Measurements from ENCODE around the gene CD83.

CD83 gene

DNA sequence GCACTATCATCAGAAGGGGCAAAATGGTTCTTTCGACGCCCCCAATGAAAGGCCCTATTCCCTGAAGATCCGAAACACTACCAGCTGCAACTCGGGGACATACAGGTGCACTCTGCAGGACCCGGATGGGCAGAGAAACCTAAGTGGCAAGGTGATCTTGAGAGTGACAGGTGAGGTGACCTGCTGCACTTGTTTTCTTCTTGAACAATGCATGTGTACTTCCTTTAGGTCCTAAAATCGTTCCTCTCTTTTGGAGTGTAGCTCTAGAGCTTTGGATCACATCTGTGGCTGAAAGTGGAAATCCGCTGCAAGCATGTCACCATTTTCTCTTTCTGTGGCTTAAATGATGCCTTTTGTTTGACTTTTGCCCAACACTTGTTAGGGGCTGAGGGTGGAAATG is 14.0 kb downstream of the CD83 start:
- Histone ChIP-seq H2AFZ (ENCODE audit: low read length) (no peak overlapping the region), H3K4me2 (ENCODE audit: low read depth, low read length) (no peak overlapping the region), H3K4me1 (ENCODE audit: low read length) (no peaks in the 10 kb centered on the region), H3K9me2 (replicated peaks; ENCODE audit: insufficient read depth, low read length) (no peaks in the 10 kb centered on the region), H3K4me3 (ENCODE audit: low read length) (no peak overlapping the region), H3K27ac (ENCODE audit: low read length) (no peak overlapping the region), H3K27me3 (replicated peaks; ENCODE audit: insufficient read depth, low read length) (no peaks in the 10 kb centered on the region), H3F3A (ENCODE audit: insufficient read depth, low read length) (no peaks in the 10 kb centered on the region), H3K79me2 (ENCODE audit: low read length) (no peaks in the 10 kb centered on the region), H3K9me3 (replicated peaks; ENCODE audit: insufficient read depth, low read length) (no peaks in the 10 kb centered on the region), H4K20me1 (ENCODE audit: insufficient read depth, low read length) (no peaks in the 10 kb centered on the region), H3K9ac (ENCODE audit: low read length) (no peak overlapping the region), H3K36me3 (replicated peaks; ENCODE audit: insufficient read depth, low read length) (no peaks in the 10 kb centered on the region)
- DNase-seq = no peak
- TF ChIP-seq, protein P1, sequence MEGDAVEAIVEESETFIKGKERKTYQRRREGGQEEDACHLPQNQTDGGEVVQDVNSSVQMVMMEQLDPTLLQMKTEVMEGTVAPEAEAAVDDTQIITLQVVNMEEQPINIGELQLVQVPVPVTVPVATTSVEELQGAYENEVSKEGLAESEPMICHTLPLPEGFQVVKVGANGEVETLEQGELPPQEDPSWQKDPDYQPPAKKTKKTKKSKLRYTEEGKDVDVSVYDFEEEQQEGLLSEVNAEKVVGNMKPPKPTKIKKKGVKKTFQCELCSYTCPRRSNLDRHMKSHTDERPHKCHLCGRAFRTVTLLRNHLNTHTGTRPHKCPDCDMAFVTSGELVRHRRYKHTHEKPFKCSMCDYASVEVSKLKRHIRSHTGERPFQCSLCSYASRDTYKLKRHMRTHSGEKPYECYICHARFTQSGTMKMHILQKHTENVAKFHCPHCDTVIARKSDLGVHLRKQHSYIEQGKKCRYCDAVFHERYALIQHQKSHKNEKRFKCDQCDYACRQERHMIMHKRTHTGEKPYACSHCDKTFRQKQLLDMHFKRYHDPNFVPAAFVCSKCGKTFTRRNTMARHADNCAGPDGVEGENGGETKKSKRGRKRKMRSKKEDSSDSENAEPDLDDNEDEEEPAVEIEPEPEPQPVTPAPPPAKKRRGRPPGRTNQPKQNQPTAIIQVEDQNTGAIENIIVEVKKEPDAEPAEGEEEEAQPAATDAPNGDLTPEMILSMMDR (IDR thresholded peaks at IDR 0.05; ENCODE audit: low read length) = no peak
- TF ChIP-seq EZH2 (optimal IDR thresholded peaks at IDR 0.05; ENCODE audit: low read depth, low read length) = no peak
- TF ChIP-seq EZH2phosphoT487 (IDR thresholded peaks at IDR 0.05; ENCODE audit: low read length) = no peak

- Histone ChIP-seq H3K9me2 (replicated peaks; ENCODE audit: insufficient read depth, low read length) (no peaks in the 10 kb centered on the region), H3F3A (ENCODE audit: insufficient read depth, low read length) (no peaks in the 10 kb centered on the region), H3K36me3 (replicated peaks; ENCODE audit: insufficient read depth, low read length) (no peaks in the 10 kb centered on the region), H3K9ac (ENCODE audit: low read length) (no peak overlapping the region), H3K4me3 (ENCODE audit: low read length) (no peak overlapping the region), H3K9me3 (replicated peaks; ENCODE audit: insufficient read depth, low read length) (no peaks in the 10 kb centered on the region), H3K27me3 (replicated peaks; ENCODE audit: insufficient read depth, low read length) (no peaks in the 10 kb centered on the region), H3K79me2 (ENCODE audit: low read length) (no peaks in the 10 kb centered on the region), H3K4me2 (ENCODE audit: low read depth, low read length) (no peak overlapping the region), H3K27ac (ENCODE audit: low read length) (no peak overlapping the region), H2AFZ (ENCODE audit: low read length) (no peak overlapping the region), H3K4me1 (ENCODE audit: low read length) (no peaks in the 10 kb centered on the region), H4K20me1 (ENCODE audit: insufficient read depth, low read length) (no peaks in the 10 kb centered on the region)
- no peak for TF ChIP-seq EZH2phosphoT487 (IDR thresholded peaks at IDR 0.05; ENCODE audit: low read length)
- TF ChIP-seq, protein P1 (IDR thresholded peaks at IDR 0.05; ENCODE audit: low read length) = no peak
- no peak for TF ChIP-seq EZH2 (optimal IDR thresholded peaks at IDR 0.05; ENCODE audit: low read depth, low read length)
- DNase-seq = no peak
Observed at GRCh38 chr6:14132244-14132920, 14.8 kb downstream of the CD83 start.

- Histone ChIP-seq H3K9ac (ENCODE audit: low read length) (no peak overlapping the region), H3K4me2 (ENCODE audit: low read depth, low read length) (no peak overlapping the region), H3K9me3 (replicated peaks; ENCODE audit: insufficient read depth, low read length) (no peaks in the 10 kb centered on the region), H3K4me1 (ENCODE audit: low read length) (no peaks in the 10 kb centered on the region), H3K27ac (ENCODE audit: low read length) (no peak overlapping the region), H3K36me3 (replicated peaks; ENCODE audit: insufficient read depth, low read length) (no peaks in the 10 kb centered on the region), H3K79me2 (ENCODE audit: low read length) (no peaks in the 10 kb centered on the region), H2AFZ (ENCODE audit: low read length) (no peak overlapping the region), H3K9me2 (replicated peaks; ENCODE audit: insufficient read depth, low read length) (no peaks in the 10 kb centered on the region), H3K4me3 (ENCODE audit: low read length) (no peak overlapping the region), H4K20me1 (ENCODE audit: insufficient read depth, low read length) (no peaks in the 10 kb centered on the region), H3K27me3 (replicated peaks; ENCODE audit: insufficient read depth, low read length) (no peaks in the 10 kb centered on the region), H3F3A (ENCODE audit: insufficient read depth, low read length) (no peaks in the 10 kb centered on the region)
- TF ChIP-seq, protein P1 (IDR thresholded peaks at IDR 0.05; ENCODE audit: low read length) = no peak
- TF ChIP-seq EZH2phosphoT487 (IDR thresholded peaks at IDR 0.05; ENCODE audit: low read length) = no peak
- no peak for TF ChIP-seq EZH2 (optimal IDR thresholded peaks at IDR 0.05; ENCODE audit: low read depth, low read length)
- DNase-seq = no peak
Observed at GRCh38 chr6:14132921-14133275, 15.3 kb downstream of the CD83 start.

Measured in MM.1S (cell line).